GM23338 (cell line): ENCODE results near the gene ADM2. TPM values are rescaled to one million over a fixed set of nuclear protein-coding genes. Genes with fewer than 3 reads are reported as not detected.

Source experiments
- ATAC-seq: fragments of 200-7000 bp; cut with Tn5 transposase; 3 replicates; pipeline ENCODE4 v1.9.1; 2020
- DNase-seq: peaks from one replicate; pipeline ENCODE4 v3.0.0-alpha.2; 2015; ENCODE audit warnings: low spot score
- H2AFZ ChIP-seq: fragments of 200-600 bp; sonication (generic); 2 replicates; pipeline ENCODE4 v1.8.0; 2016; ENCODE audit warnings: antibody characterized with exemption, mild to moderate bottlenecking, moderate library complexity
- H3F3A ChIP-seq: fragments of 200-600 bp; sonication (generic); replicated peaks from 2 replicates; pipeline ENCODE4 v1.8.0; 2017; ENCODE audit warnings: antibody characterized with exemption, mixed run types, low read depth
- H3K27ac ChIP-seq: fragments of 200-600 bp; sonication (generic); 2 replicates; pipeline ENCODE4 v1.6.1; 2016; ENCODE audit warnings: low read depth
- H3K27me3 ChIP-seq: fragments of 200-600 bp; sonication (generic); 2 replicates; pipeline ENCODE4 v1.8.0; 2016; ENCODE audit warnings: mild to moderate bottlenecking, mixed run types, moderate library complexity; ENCODE audit not compliant: insufficient read depth
- H3K36me3 ChIP-seq: fragments of 200-600 bp; sonication (generic); 2 replicates; pipeline ENCODE4 v1.8.0; 2016; ENCODE audit warnings: mild to moderate bottlenecking; ENCODE audit not compliant: insufficient read depth
- H3K4me1 ChIP-seq: fragments of 200-600 bp; sonication (generic); 2 replicates; pipeline ENCODE4 v1.8.0; 2016; ENCODE audit warnings: mild to moderate bottlenecking, moderate library complexity; ENCODE audit not compliant: insufficient read depth
- H3K4me2 ChIP-seq: fragments of 200-600 bp; sonication (generic); 2 replicates; pipeline ENCODE4 v1.7.1; 2017; ENCODE audit warnings: mixed run types
- H3K4me3 ChIP-seq: fragments of 200-600 bp; sonication (generic); 2 replicates; pipeline ENCODE4 v1.6.1; 2016; ENCODE audit warnings: mixed run types
- H3K79me2 ChIP-seq: fragments of 200-600 bp; sonication (generic); replicated peaks from 2 replicates; pipeline ENCODE4 v1.8.0; 2017; ENCODE audit warnings: mild to moderate bottlenecking; ENCODE audit not compliant: insufficient read depth
- H3K9me2 ChIP-seq: fragments of 200-600 bp; sonication (generic); 2 replicates; pipeline ENCODE4 v1.8.0; 2017; ENCODE audit not compliant: insufficient read depth
- H4K20me1 ChIP-seq: fragments of 200-600 bp; sonication (generic); replicated peaks from 2 replicates; pipeline ENCODE4 v1.8.0; 2017; ENCODE audit warnings: mild to moderate bottlenecking; ENCODE audit not compliant: insufficient read depth
- H3K27ac Mint-ChIP-seq: 2 replicates; pipeline ENCODE4 v1.8.0; 2020; ENCODE audit warnings: inconsistent platforms, mild to moderate bottlenecking, moderate library complexity, mixed read lengths
- H3K27me3 Mint-ChIP-seq: 3 replicates; pipeline ENCODE4 v1.8.0; 2022; ENCODE audit warnings: low read depth, mild to moderate bottlenecking, moderate library complexity, mixed read lengths, inconsistent platforms; ENCODE audit not compliant: insufficient read depth, poor library complexity
- H3K36me3 Mint-ChIP-seq: 3 replicates; pipeline ENCODE4 v1.8.0; 2021; ENCODE audit warnings: low read depth, mild to moderate bottlenecking, inconsistent platforms, moderate library complexity, mixed read lengths
- H3K4me1 Mint-ChIP-seq: 3 replicates; pipeline ENCODE4 v1.8.0; 2020; ENCODE audit warnings: mild to moderate bottlenecking, inconsistent platforms, mixed read lengths
- H3K4me3 Mint-ChIP-seq: 3 replicates; pipeline ENCODE4 v1.8.0; 2021; ENCODE audit warnings: moderate library complexity, mild to moderate bottlenecking, inconsistent platforms, mixed read lengths
- H3K9me3 Mint-ChIP-seq: 3 replicates; pipeline ENCODE4 v1.8.0; 2020; ENCODE audit warnings: moderate library complexity, mild to moderate bottlenecking, inconsistent platforms, mixed read lengths
- CREB1 ChIP-seq: fragments of 250-450 bp; sonication (Bioruptor Pico); IDR thresholded peaks from 2 replicates; pipeline ENCODE4 v1.5.0; 2020; ENCODE audit warnings: low read depth, mild to moderate bottlenecking, moderate library complexity
- EZH2 ChIP-seq: fragments of 200-600 bp; sonication (generic); IDR thresholded peaks from one replicate; pipeline ENCODE4 v1.8.0; 2017; ENCODE audit warnings: antibody characterized with exemption, mild to moderate bottlenecking, low read depth; ENCODE audit not compliant: unreplicated experiment
- NANOG ChIP-seq: IDR thresholded peaks from 2 replicates; pipeline ENCODE4 v1.6.1; 2016; ENCODE audit warnings: antibody characterized with exemption, borderline replicate concordance
- POLR2AphosphoS5 ChIP-seq: IDR thresholded peaks from 2 replicates; pipeline ENCODE4 v1.6.1; 2016; ENCODE audit warnings: antibody characterized with exemption, low read depth
- polyA plus RNA-seq: library from polyadenylated mRNA; unstranded; fragments of >200 nt; fragmentation: Nextera tagmentation; extraction: Ambion mirVana; gene quantifications from 2 replicates; pipeline ENCODE4 v1.2.1, GENCODE V29; 2016
- total RNA-seq: library from RNA; depleted of rRNA; stranded (reverse); fragments of >200 nt; shearing (Covaris generic); gene quantifications from 2 replicates; pipeline ENCODE4 v1.2.3, GENCODE V29; 2014
- TF ChIP-seq, protein P1 (sequence below): IDR thresholded peaks from 2 replicates; pipeline ENCODE4 v1.6.1; 2016; ENCODE audit warnings: antibody characterized with exemption
- TF ChIP-seq, protein P2 (sequence below): fragments of 250-450 bp; sonication (Bioruptor Pico); IDR thresholded peaks from 2 replicates; pipeline ENCODE4 v1.5.0; 2020; ENCODE audit warnings: mild to moderate bottlenecking, moderate library complexity

The ADM2 gene
- total and polyA plus RNA-seq, 2 experiments from 2014 or later: 3.3 to 7.1 TPM

DNA sequence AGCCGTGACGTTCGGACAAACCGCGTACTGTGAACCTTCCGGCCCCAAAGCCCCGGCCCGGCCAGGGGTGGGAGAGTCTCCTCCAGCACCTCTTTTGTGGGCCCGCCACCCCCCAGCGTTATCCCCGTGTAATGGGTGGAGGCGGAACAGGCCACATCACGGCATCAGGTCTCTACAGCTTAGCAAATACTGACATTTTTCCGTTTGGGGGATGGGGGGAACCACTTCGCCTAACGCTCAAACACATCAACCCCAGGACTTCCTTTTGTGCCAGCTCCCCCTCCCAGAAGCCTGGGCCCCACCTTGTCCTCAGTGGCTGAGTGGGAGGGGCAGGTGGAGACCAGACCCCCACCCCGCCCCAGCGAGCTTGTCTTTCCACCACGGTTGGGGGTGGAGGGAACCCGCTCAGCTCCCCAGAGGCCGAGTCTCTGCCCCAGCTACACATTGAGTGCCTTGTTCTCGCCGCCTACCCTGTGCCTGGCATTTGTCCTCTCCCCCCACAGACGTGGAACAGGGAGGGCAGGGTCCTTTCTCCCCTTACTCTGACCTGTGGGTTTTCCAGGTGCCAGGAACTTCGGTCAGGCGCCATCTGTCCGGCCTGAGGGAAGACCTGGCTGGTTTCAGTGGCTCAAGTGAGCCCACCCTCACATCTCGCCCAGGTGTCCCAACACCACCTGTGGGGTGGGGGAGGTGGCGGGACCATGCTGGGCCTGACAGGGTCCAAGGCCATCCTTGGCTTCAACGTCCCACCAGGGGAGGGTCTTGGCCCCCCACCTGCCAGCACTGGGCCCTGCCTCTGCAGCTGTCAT, 36.1 kb upstream of the ADM2 start:
- H3K27ac ChIP-seq: no peak overlapping the region
- no peaks in the 10 kb centered on the region; the same call in 1 of the 2 replicates for H3K4me1 ChIP-seq
- H3K4me3 ChIP-seq: no peak overlapping the region
- H4K20me1 ChIP-seq: peaks cover 5% of the 10 kb centered on the region; the same call in 1 of the 2 replicates
- 0 out of 2 replicates have a peak, but pooled peaks have one; percentile 2 for TF ChIP-seq POLR2AphosphoS5
- TF ChIP-seq, protein P1, sequence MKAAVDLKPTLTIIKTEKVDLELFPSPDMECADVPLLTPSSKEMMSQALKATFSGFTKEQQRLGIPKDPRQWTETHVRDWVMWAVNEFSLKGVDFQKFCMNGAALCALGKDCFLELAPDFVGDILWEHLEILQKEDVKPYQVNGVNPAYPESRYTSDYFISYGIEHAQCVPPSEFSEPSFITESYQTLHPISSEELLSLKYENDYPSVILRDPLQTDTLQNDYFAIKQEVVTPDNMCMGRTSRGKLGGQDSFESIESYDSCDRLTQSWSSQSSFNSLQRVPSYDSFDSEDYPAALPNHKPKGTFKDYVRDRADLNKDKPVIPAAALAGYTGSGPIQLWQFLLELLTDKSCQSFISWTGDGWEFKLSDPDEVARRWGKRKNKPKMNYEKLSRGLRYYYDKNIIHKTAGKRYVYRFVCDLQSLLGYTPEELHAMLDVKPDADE: no peak
- no peak for TF ChIP-seq NANOG
- H2AFZ ChIP-seq: no peak overlapping the region
- H3F3A ChIP-seq: peaks cover 5% of the 10 kb centered on the region; the same call in 1 of the 2 replicates
- no peaks in the 10 kb centered on the region for H3K9me2 ChIP-seq
- no peaks in the 10 kb centered on the region for H3K9me3 Mint-ChIP-seq
- DNase-seq (peak; percentile 32), ATAC-seq (peak; percentile 8)
- no peak overlapping the region for H3K4me2 ChIP-seq
- peaks cover 17% of the 10 kb centered on the region for H3K4me1 Mint-ChIP-seq
- H3K27me3 ChIP-seq: no peaks in the 10 kb centered on the region
- H3K4me3 Mint-ChIP-seq: no peak overlapping the region
- no peaks in the 10 kb centered on the region for H3K36me3 ChIP-seq
- H3K27ac Mint-ChIP-seq: peak overlapping the region; percentile 59; the same call in 1 of the 2 replicates
- peaks cover 31% of the 10 kb centered on the region for H3K27me3 Mint-ChIP-seq
- H3K79me2 ChIP-seq: no peaks in the 10 kb centered on the region
- H3K36me3 Mint-ChIP-seq: peaks cover 21% of the 10 kb centered on the region

DNA sequence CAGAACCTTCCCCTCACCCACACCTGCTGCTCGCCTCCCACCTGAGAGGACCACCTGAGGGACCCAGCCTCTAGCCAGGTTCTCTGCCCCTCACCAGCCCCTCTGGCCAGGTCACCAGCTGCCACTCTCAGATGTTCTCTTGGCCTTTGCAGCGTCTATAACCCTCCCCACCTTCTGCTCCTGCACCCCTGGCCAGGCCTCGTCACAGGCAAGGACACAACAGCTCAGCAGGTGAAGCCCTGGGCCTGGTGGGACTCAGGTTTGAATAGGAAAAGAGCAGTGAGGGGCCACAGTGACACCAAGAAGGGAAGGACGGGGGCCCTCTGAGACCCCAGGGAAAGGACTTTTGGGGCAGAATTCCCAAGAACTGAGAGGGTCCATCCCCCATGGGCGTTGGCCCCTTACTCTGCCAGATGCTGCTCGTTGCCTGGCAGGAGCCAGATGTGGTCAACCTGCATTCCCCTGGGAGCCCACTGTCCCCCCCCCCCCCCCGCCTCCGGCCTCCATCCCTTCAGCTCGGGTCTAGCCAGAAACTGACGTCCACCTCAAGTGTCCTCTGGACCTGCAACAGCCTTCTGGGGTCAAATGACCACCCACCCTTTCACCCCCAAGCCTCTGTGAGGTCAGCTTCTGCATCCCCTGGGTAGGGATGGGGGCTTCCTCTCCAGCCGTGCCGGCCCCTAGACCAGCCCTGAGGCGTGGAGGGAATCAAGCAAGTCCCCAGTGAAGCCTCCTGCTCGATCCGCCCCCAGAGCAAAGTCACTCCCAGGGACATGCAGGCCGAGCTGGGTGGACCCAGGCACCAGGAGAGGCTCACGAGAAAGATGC, 35.2 kb upstream of the ADM2 start:
- DNase-seq (no peak), ATAC-seq (no peak)
- H3F3A ChIP-seq: peaks cover 7% of the 10 kb centered on the region; the same call in 1 of the 2 replicates
- TF ChIP-seq EZH2 (no peak), POLR2AphosphoS5 (0 out of 2 replicates have a peak, but pooled peaks have one; percentile 11), CREB1 (CRISPR knock-in tag) (no peak)
- TF ChIP-seq, protein P2, sequence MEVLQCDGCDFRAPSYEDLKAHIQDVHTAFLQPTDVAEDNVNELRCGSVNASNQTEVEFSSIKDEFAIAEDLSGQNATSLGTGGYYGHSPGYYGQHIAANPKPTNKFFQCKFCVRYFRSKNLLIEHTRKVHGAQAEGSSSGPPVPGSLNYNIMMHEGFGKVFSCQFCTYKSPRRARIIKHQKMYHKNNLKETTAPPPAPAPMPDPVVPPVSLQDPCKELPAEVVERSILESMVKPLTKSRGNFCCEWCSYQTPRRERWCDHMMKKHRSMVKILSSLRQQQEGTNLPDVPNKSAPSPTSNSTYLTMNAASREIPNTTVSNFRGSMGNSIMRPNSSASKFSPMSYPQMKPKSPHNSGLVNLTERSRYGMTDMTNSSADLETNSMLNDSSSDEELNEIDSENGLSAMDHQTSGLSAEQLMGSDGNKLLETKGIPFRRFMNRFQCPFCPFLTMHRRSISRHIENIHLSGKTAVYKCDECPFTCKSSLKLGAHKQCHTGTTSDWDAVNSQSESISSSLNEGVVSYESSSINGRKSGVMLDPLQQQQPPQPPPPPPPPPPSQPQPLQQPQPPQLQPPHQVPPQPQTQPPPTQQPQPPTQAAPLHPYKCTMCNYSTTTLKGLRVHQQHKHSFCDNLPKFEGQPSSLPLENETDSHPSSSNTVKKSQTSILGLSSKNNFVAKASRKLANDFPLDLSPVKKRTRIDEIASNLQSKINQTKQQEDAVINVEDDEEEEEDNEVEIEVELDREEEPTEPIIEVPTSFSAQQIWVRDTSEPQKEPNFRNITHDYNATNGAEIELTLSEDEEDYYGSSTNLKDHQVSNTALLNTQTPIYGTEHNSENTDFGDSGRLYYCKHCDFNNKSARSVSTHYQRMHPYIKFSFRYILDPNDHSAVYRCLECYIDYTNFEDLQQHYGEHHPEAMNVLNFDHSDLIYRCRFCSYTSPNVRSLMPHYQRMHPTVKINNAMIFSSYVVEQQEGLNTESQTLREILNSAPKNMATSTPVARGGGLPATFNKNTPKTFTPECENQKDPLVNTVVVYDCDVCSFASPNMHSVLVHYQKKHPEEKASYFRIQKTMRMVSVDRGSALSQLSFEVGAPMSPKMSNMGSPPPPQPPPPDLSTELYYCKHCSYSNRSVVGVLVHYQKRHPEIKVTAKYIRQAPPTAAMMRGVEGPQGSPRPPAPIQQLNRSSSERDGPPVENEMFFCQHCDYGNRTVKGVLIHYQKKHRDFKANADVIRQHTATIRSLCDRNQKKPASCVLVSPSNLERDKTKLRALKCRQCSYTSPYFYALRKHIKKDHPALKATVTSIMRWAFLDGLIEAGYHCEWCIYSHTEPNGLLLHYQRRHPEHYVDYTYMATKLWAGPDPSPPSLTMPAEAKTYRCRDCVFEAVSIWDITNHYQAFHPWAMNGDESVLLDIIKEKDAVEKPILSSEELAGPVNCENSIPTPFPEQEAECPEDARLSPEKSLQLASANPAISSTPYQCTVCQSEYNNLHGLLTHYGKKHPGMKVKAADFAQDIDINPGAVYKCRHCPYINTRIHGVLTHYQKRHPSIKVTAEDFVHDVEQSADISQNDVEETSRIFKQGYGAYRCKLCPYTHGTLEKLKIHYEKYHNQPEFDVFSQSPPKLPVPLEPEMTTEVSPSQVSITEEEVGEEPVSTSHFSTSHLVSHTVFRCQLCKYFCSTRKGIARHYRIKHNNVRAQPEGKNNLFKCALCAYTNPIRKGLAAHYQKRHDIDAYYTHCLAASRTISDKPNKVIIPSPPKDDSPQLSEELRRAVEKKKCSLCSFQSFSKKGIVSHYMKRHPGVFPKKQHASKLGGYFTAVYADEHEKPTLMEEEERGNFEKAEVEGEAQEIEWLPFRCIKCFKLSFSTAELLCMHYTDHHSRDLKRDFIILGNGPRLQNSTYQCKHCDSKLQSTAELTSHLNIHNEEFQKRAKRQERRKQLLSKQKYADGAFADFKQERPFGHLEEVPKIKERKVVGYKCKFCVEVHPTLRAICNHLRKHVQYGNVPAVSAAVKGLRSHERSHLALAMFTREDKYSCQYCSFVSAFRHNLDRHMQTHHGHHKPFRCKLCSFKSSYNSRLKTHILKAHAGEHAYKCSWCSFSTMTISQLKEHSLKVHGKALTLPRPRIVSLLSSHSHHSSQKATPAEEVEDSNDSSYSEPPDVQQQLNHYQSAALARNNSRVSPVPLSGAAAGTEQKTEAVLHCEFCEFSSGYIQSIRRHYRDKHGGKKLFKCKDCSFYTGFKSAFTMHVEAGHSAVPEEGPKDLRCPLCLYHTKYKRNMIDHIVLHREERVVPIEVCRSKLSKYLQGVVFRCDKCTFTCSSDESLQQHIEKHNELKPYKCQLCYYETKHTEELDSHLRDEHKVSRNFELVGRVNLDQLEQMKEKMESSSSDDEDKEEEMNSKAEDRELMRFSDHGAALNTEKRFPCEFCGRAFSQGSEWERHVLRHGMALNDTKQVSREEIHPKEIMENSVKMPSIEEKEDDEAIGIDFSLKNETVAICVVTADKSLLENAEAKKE (CRISPR knock-in tag): no peak
- H3K27ac Mint-ChIP-seq: no peak overlapping the region
- H3K27me3 Mint-ChIP-seq: peaks cover 31% of the 10 kb centered on the region
- H2AFZ ChIP-seq: no peak overlapping the region
- H3K27ac ChIP-seq: no peak overlapping the region
- no peaks in the 10 kb centered on the region for H3K36me3 ChIP-seq
- H3K4me1 Mint-ChIP-seq: peaks cover 17% of the 10 kb centered on the region
- H3K4me1 ChIP-seq: no peaks in the 10 kb centered on the region; the same call in 1 of the 2 replicates
- peaks cover 12% of the 10 kb centered on the region; the same call in 1 of the 2 replicates for H4K20me1 ChIP-seq
- H3K9me3 Mint-ChIP-seq: no peaks in the 10 kb centered on the region
- H3K79me2 ChIP-seq: no peaks in the 10 kb centered on the region
- no peak overlapping the region for H3K4me2 ChIP-seq
- no peak overlapping the region for H3K4me3 ChIP-seq
- no peaks in the 10 kb centered on the region for H3K27me3 ChIP-seq
- no peaks in the 10 kb centered on the region for H3K9me2 ChIP-seq
- peaks cover 25% of the 10 kb centered on the region for H3K36me3 Mint-ChIP-seq
- no peak overlapping the region for H3K4me3 Mint-ChIP-seq
